Measurements from ENCODE around the gene HRG. TPM values are rescaled to one million over a fixed set of nuclear protein-coding genes. Genes with fewer than 3 reads are reported as not detected.
"Not testable (repeated sequence)": the region's sequence is repeated elsewhere in the genome, so short reads cannot be mapped to it uniquely, and the experiment has no call there.

Gene HRG
- polyA plus RNA-seq, 3 donors: 2.1 to 2.8 (median 2.2) TPM

GRCh38 chr3:186678604-186679003 lies 12.8 kb downstream of the HRG start:
- DNase-seq (ENCODE audit: low read depth in 3 of 3, low spot score in 2 of 3): no peak

- no peak for DNase-seq (ENCODE audit: low read depth in 3 of 3, low spot score in 2 of 3)
These were observed 13.3 kb downstream of the HRG start for GRCh38 chr3:186679151-186679550.

GRCh38 chr3:186680869-186681268 lies 15.1 kb downstream of the HRG start:
- DNase-seq (ENCODE audit: low read depth in 3 of 3, low spot score in 2 of 3): no peak

- DNase-seq (ENCODE audit: low read depth in 3 of 3, low spot score in 2 of 3): no peak
These were observed 17.0 kb downstream of the HRG start for GRCh38 chr3:186682812-186683211.

- DNase-seq (ENCODE audit: low read depth in 3 of 3, low spot score in 2 of 3): no peak
These were observed 18.2 kb downstream of the HRG start for GRCh38 chr3:186683979-186684378.

GRCh38 chr3:186686475-186686874 lies 20.7 kb downstream of the HRG start:
- DNase-seq (ENCODE audit: low read depth in 3 of 3, low spot score in 2 of 3): not testable (repeated sequence)

GRCh38 chr3:186687120-186687651 lies 21.4 kb downstream of the HRG start:
- no peak for DNase-seq (ENCODE audit: low read depth in 3 of 3, low spot score in 2 of 3)

GRCh38 chr3:186690304-186690703 lies 24.5 kb downstream of the HRG start:
- not testable (repeated sequence) for DNase-seq (ENCODE audit: low read depth in 3 of 3, low spot score in 2 of 3)

GRCh38 chr3:186691676-186692075 lies 25.9 kb downstream of the HRG start:
- DNase-seq (ENCODE audit: low read depth in 3 of 3, low spot score in 2 of 3): no peak

- no peak for DNase-seq (ENCODE audit: low read depth in 3 of 3, low spot score in 2 of 3)
These were observed 28.0 kb downstream of the HRG start for GRCh38 chr3:186693843-186694242.

GRCh38 chr3:186694288-186695032 lies 28.6 kb downstream of the HRG start:
- DNase-seq (ENCODE audit: low read depth in 3 of 3, low spot score in 2 of 3): no peak

GRCh38 chr3:186696522-186696921 lies 30.7 kb downstream of the HRG start:
- DNase-seq (ENCODE audit: low read depth in 3 of 3, low spot score in 2 of 3): no peak

GRCh38 chr3:186697510-186697909 lies 31.7 kb downstream of the HRG start:
- DNase-seq (ENCODE audit: low read depth in 3 of 3, low spot score in 2 of 3): no peak

- DNase-seq (ENCODE audit: low read depth in 3 of 3, low spot score in 2 of 3): no peak
These were observed 34.5 kb downstream of the HRG start for GRCh38 chr3:186700267-186700666.

GRCh38 chr3:186702451-186702850 lies 36.6 kb downstream of the HRG start:
- not testable (repeated sequence) for DNase-seq (ENCODE audit: low read depth in 3 of 3, low spot score in 2 of 3)

- no peak for DNase-seq (ENCODE audit: low read depth in 3 of 3, low spot score in 2 of 3)
These were observed 40.3 kb downstream of the HRG start for GRCh38 chr3:186705882-186706780.

- DNase-seq (ENCODE audit: low read depth in 3 of 3, low spot score in 2 of 3): no peak
These were observed 43.3 kb downstream of the HRG start for GRCh38 chr3:186708983-186709679.

- not testable (repeated sequence) for DNase-seq (ENCODE audit: low read depth in 3 of 3, low spot score in 2 of 3)
These were observed 44.9 kb downstream of the HRG start for GRCh38 chr3:186710694-186711093.

GRCh38 chr3:186713499-186713898 lies 47.7 kb downstream of the HRG start:
- no peak for DNase-seq (ENCODE audit: low read depth in 3 of 3, low spot score in 2 of 3)

- no peak for DNase-seq (ENCODE audit: low read depth in 3 of 3, low spot score in 2 of 3)
These were observed 51.2 kb downstream of the HRG start, which contains the start of gene KNG1 for GRCh38 chr3:186717039-186717457. KNG1 (plus strand) TSS chr3:186717359; CDS start chr3:186717543, 184 bp downstream.
